PC-3 (cell line): ENCODE data around the gene DNAJC3.

Experiments
- CTCF ChIP-seq: fragments of 300-600 bp; sonication (generic); conservative IDR thresholded peaks from 2 replicates; pipeline ENCODE4 v1.5.1; 2017; ENCODE audit warnings: antibody characterized with exemption, low read depth, mild to moderate bottlenecking, low read length
- EZH2phosphoT487 ChIP-seq: fragments of 300-600 bp; sonication (generic); IDR thresholded peaks from 2 replicates; pipeline ENCODE4 v1.6.1; 2018; ENCODE audit warnings: mild to moderate bottlenecking, antibody characterized with exemption, low read length, borderline replicate concordance

GRCh38 chr13:95723438-95723837 is 46.5 kb downstream of the DNAJC3 start:
- TF ChIP-seq CTCF (no peak), EZH2phosphoT487 (no peak)
